NCI-H82 treated with DMSO at 0.1 percent for 48 hours (cell line): Measurements from ENCODE around the gene HLCS.
A peak's percentile ranks its signal among the peaks of the same experiment; 100 is the strongest.

Experiments
- DNase-seq: peaks from one replicate; lab custom pipeline; 2025; ENCODE audit not compliant: unreplicated experiment; lab: John Stamatoyannopoulos, UW

Gene HLCS

DNA sequence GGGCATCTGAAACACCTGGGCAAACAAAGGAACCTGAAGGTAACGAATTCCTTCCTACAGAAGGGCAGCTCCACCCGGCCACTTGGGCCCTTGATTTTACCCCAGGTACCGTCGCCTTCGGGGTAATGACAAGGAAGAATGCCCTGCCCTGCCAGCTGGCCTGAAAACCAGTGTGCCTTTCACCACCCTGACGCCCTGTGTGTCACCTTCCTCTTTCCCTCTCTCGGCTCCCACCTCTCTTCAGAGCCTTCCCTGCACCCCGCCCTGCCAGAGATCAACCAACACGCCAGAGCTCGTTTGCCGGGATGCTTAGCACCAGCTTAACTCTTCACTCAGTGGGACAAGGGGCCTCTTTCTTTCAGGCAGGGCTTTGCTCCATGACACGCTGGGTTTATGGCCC, 181.5 kb downstream of the HLCS start:
- DNase-seq = no peak

DNA sequence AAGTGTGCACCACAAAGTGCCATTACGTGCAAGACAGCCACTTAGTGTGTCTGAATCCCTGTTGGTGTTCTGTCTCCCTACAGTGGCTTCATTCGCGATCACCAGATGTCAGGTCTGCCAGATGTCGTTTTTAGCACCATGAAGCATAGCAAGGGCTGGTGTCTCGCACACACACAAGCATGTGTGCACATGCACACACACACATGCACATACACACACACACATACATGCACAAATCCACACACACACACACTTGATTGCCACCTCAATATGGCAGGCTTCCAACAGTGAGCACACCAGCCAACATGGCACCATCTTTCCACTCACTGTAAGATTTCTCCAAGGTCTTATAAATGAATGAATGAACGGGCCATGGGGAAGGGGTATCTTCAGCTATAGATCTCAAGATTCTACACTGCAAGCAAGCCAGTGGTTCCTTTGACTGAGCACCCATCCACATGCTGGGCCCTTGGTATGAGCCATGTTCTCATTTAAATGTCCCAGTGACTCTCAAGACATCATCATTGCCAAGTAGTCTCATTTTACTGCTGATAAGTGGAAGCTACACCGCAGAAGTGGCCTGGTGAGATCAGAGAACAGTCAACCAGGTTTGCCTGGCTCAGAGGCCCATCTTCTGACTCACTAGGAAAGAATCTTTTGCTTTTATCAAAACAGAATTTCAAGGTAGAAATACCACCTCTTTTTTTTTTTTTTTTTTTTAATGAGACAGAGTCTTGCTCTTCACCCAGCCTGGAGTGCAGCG, 182.7 kb downstream of the HLCS start:
- no peak for DNase-seq

DNA sequence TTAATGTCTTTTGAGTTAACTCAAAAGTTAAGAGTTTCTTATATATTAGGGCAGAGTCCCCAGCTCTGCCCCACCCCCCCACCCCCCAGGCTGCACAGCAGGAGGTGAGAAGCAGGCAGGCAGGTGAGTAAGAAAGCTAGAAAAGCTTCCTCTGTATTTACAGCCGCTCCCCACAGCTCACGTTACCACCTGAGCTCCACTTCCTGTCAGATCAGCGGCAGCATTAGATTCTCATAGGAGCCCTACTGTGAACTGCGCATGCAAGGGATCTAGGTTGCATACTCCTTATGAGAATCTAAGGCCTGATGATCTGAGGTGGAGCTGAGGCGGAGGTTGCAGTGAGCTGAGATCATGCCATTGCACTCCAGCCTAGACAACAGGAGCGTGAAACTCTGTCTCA, 185.6 kb downstream of the HLCS start:
- no peak for DNase-seq

DNA sequence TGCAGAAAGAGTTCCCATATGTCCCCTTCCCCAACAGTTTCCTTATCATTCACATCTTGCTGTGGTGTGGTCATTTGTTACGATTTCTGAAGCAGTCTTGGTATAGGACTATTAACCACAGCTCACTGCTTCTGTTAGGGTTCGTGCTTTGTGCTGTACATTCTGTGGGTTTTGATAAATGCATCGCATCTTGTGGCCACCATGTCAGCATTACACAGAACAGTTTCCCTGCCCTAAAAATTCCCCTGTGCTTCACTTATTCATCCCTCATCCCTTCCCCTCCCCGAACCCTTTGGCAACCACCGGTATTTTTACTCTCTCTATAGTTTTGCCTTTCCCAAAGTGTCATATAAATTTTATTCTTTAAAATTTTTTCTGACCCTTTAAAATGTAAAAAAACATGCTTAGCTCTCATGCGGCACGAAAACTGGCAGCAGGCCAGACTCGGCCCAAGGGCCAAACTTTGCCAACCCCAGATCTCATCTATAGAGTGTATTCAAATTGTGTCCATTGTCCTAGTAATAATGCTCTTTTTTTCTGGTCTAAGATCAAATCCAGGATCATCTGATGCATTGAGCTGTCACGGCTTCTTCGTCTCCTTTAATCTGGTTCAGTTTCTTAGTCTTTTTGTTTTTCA, 189.4 kb downstream of the HLCS start:
- DNase-seq = no peak

DNA sequence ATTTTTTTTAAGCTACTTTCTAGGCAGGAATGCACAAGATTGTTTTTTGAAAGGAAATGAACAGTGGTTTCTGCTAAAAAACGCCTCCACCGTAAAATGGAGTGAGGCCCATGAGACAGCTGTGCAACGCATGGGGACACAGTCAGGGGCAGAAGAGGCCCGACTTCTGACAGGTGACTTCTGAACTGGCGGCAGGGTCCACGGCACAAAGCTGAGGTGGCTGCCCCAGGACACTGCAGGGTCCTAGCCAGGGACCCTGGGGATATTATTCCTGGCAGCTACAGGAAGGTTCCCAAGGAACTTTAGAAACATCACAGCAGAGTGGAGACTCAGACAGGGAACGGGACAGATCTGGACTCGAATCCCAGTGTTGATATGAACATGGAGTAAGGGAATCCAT, 192.5 kb downstream of the HLCS start:
- DNase-seq = no peak

DNA sequence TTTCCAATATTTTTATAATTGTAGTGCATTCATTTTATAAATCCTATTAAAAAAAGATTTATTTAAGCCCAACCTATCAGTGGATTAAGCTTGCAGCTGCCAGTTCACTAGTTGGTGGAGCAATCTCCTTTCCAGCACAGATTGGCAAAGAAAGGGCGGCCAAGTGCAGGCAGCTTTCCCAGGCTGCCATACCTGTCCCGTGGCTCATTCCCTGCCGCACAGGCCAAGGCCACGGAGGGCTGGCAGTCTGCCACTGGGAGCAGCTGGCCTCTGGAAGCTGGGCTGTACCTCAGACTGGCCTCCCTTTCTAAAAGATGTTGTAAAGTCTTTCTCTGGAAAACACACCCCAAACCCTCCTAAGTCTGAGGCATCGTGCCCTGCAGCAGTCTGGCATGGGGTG, 193.4 kb downstream of the HLCS start:
- DNase-seq = peak; percentile 20

DNA sequence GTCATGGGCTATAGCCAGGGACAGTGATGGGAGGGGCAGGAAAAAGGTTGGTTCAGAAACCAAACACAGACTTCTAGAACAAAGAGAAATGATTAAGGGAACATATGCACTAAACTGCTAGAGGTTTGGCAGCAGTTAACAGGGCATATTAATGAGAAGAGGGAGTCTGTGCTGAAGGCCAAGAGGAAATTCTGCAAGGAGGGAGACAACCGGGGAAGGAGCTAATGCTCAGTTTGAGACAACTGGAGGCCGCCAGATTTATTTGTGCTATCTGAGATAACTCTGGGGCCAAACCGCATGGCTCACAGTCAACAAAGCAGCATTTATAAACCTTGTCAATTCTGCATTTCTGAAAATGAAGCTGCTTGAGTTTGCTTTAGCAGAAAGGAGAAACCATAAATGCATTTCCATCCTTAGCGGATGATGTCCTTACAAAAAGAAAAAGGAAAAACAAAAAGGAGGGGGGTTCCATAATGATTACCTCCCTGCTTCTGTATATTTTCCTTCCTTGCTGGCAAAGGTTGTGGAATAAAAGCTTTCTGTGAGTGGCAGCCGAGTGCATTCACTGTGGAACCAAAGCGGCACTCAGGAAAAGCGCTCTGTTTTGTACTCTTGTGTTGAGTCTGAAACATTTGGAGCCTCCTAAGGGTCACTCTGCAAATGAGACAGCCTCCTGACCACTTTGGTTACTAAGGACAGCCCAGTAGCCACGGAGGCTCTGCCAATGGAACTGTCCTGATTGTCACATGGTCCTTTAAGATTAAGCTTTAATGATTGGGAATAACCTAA, 197.2 kb downstream of the HLCS start:
- DNase-seq = no peak

DNA sequence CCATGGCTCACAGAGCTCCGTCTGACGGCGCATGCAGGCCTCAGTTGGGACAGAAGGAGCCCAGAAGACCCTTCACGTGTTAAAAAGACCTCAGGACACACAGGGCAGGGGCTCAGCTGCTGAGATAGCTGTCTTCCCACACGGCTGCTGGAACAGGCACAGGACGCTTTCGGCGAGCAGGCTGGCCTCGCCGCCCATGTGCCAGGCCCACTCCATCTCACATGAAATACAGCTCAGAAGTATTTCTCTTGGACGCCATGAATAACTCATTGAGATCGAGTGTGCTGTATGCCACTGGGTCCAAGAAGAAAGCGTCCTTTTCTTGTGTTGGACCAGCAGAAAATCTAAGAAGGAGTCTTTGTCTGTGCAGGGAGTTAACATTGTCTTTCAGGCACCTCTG, 198.0 kb downstream of the HLCS start:
- DNase-seq = no peak

DNA sequence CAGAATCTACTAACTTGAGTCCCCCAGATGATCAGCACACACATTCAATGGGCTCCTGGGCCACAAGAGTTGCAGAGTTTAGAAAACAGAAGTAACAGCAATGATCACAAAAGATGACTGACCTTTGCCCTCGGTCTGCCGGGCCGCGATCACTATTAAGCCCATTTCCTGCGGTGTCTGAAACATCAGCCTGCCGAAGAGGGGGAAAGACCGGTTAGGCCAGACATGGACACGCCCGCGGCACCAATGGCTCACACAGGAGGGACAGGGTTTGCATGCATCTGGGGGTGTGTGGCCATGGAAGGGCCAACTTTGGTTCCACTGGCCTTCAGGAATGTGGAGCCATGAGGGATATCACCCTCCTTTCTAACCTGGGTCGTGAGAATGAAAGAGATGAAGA, 199.4 kb downstream of the HLCS start:
- DNase-seq = no peak

DNA sequence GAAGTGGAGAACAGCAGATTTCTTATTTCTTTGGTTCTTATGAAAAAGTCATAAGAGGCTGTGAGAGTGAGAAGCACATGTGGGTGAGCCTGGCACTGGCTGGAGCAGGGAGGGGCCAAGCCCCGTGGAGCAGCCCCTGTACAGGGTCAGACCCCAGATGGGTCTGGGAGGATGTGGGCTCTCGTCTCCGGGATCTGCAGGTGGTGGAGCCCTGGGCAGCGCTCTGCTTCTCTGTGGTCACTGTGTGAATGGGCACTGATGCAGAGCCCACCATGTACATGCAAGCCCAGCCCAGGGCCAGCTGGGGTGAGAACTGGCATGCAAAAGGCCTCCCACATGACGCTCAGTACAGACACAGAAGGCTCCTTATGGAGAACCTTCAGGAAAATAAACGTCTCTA, 200.0 kb downstream of the HLCS start:
- no peak for DNase-seq

DNA sequence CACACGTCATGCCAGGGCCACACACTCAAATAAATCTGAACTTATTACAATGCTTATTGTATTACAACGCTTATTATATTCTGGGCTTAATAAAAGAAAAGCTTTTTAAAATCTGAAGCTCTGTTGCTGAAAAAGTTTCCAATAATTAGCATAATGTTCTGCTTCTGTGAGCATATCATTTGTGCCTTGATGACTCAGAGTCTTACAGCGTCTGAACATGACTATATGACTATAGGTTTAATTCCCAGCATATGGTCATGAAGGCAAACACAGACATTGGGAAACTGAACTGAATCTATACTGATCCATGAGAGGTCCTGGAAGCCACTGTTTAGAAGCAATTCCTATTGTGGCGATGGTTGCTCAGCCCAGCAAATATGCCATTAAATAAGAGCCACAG, 201.2 kb downstream of the HLCS start:
- no peak for DNase-seq

DNA sequence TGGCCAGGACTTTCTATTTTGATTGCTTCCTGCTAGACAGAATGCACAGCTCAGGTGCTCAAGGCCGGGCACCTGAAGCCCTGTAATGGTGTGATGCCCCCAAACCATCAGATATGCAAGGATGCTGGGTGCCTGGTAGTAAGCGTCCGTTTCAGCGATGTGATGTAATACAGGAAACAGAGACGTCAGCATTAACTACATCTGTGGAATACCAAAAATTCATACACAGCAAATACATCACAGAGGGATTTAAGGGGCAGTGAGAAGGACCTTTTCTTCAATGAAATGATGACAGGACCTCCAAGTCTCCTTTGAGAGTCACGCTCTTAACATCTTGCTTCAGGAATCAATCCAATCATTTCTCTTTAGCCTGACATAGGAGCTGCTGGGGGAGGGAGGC, 203.2 kb downstream of the HLCS start:
- no peak for DNase-seq

DNA sequence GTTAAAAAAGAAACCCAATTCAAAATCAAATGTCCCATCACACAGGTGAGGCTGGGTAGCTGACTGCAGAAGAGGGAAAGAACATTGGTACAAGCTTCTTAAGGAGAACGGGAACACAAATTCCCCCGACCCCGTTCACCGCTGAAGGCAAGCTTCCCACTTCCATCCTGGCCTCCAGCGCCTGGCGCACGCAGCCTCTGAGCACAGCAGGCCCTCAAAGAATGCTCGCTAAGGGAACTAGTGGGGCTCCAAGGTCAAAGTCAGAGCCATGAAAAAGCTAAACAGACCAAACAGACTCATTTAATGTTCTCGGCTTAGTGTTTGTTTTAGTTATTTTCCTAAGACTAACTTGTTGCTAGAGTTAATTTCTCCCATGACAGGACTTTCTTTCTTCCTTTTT, 203.8 kb downstream of the HLCS start:
- no peak for DNase-seq

DNA sequence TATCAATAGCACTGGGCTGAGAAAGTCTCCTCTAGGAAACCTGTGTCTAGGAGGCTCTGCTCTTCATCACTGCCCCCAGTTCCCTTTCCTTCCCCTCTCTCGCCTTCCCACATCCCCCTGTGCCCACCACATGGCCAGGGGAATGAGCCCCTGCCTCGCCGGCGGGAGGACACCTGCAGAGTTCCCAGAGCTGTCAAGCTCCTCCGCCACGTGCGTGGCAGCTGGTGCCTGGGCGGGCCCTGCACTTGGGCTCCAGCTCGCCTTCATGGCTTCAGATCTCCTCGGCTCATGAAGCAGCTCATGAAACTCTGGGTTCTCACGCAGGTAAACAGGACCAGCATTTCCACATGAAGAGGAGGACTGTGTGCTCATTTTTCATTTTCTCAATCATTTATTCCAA, 204.8 kb downstream of the HLCS start:
- DNase-seq = no peak

DNA sequence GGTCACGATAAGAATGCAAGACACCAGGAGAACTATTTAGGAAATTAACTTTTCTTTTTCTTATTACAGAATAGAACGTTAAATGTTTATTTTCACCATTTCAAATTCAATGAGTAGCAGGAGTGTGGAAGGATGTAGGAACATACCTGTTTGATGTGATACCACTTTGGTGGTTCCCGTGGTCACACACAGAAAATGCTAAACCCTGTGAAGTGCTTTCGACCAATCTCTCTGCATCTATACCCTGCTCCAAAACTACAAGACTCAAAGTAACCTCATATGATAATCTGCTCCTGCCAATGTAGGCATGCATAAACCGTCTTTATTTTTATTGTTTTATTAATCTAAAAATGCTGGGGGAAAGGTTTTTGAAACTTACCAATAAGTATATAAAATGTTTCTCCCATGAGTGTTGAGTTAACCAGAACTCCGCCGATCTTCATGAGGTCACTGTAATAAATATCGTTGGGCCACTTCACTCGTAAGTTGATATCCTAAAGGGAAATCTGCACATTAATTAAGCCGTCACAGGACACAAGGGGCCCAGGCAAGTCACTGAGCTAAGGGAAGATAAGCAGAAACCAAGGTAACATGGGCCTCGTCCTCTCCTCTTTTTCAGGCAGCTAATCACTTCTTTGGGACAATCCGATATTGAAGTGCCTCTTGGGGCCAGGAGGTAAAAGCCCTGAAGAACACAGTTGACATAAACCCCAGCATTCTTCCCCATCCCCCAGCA, 207.0 kb downstream of the HLCS start:
- no peak for DNase-seq

DNA sequence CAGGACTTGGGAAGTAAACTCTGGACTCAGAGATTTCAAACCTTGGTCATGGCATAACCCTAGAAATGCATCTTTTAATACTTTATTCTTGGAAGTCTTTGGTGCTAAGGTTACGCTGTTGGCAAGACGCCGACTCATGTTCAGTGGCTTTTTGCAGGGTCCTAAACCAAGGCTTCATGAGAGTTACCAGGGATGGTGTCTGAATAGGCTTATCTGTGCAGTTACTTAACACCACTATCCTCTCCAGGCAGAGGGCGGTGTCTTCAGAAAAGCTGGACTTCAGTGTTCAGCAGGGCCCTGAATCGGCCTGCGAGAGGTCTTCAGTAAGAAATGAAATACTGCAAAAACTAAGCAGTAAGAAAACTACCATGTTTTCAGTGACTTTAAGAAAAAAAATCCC, 209.3 kb downstream of the HLCS start:
- DNase-seq = no peak

DNA sequence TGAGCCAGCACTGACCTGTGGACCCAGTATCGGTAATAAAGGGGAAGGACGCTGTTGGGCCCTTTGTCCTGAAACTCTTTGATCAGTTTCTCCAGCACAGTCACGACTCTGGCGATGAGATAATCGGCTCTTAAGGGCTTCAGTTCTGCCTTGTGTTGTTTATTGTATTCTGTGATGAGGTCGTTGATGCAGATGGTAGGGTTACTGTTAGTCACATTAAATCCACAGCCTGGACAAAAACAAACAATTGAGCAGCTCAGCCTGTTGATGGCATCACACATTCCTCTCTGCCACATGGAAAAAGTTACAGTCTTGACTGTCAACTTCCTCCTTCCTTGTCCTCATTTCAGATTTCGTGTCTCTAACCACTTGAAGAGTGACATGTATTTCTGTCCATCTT, 209.9 kb downstream of the HLCS start:
- DNase-seq = peak; percentile 24

DNA sequence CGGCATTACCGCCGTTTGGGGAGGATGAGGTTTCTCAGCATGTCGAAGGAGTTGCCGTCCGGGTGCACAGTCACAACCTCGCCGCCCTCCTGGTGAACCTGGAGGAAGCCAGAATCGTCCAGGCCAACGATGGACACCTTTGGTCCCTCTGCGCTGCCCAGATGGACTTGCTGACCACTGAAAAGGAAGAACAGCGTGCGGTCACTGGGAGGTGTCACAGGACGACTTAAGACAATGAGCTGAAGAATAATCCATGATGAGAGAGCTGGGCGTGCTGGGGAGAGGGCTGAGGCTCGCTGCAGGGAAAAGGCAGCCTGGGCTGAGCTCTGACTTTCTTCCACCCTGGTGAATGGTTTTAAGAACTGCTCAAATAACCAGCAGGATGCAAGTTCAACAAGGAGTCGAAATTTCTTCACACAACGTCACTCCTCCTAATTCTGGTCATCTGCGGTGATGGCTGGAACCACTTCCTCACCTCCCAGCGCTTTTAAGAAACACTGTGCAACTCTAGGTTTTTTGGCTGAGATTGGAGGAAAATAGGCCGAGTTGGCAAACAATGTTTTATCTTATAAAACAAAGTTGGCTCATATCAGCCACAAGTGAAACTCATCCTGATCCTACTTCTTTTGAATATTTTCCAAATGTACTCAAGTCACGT, 212.1 kb downstream of the HLCS start:
- no peak for DNase-seq

DNA sequence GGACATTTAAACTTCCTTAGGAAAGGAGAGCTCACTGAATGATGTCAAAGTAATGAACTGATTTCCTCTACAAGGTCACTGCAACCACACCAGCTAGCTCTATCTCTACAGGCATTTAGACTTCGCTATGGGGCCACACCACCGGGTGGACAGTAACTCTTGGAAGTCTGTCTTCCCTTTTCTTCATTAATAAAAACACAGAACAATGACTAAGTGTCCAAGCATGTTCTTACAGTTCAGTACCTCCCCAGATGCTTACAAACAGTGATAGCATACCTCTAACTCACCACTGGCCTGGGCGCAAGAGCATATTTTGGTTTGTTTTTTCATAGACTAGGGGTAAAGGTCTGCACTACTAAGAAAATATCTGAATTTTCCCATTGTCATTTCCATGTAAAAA, 212.9 kb downstream of the HLCS start:
- DNase-seq = no peak

DNA sequence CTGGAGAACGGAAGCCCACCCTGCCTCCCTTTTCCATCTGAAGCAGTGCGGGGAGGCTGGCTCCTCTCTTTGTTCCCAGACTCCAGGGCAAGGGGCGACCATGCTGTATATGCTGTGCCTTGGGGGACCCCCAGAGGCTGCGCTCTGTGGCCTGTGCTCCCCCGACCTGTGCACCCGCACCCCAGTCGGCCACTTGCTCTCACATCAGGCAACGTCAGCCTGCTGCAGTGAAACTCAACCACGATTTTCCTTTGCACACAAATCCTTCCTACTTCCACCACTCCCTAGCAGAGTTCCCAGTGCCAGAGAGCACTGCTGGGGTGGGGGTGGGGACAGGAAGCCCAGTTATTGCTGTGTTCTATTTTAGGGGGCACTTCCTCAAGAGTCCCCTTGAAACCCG, 215.1 kb downstream of the HLCS start:
- no peak for DNase-seq

DNA sequence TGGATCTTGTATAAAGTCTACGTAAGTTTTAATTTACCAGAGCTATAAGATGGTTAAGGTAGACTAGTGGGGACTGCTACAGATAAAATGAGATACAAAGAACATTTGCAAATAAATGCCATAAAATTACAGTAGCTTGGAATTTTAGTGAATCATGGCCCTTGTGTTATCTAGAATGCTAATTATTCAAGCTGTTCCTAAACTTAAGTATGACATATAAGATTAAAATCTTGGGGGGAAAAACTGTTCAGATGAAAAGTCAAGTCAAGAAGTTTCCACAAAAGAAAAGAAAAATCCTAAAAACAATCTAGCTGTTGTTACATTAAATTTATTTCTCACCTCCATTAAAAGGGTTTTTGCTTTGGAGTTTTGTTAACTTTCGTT, 215.9 kb downstream of the HLCS start:
- DNase-seq = no peak
